GM19467 (cell line): Measurements from ENCODE around the gene CTDSPL.

Experiments
- ATAC-seq: cut with Tn5 transposase; IDR thresholded peaks from one replicate; pipeline ENCODE4 v1.9.1; 2021; ENCODE audit warnings: mild to moderate bottlenecking, moderate library complexity; ENCODE audit not compliant: unreplicated experiment

The CTDSPL gene

GRCh38 chr3:37997791-37998370 is 136.2 kb downstream of the CTDSPL start:
- ATAC-seq, result no peak

GRCh38 chr3:37999836-38000235 is 138.2 kb downstream of the CTDSPL start:
- no peak for ATAC-seq

DNA sequence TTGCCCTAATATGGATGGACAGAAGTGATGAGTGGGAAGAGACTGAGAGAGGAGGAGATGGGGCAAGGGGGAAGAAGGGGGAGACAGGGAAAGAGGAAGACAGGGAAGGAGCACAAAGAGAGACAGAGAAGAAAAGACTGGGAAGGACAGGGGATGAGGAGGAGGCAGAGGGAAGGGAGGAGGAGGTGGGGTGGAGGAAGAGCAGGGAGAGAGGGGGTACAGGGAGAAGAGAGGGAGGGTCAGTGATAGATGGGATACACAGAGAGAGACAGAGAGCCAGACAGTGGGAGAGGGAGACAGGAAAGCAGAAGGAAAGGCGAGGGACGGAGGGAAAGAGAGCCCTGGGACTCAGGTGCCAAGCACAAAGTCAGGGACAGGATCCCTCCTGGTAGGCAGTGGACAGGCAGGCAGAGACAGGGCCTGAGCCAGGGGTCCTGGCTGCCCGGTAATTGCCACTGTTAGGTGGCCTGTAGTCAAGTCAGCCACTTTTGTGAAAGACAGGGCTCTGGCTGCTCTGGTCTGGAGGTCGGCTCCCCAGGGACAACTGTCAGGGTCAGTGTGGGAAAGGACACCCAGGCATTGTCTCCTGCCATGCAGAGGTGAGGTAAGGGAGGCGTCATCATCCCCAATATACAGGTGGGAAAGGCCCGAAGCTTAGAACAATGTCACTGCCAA is 138.7 kb downstream of the CTDSPL start:
- ATAC-seq, result no peak

DNA sequence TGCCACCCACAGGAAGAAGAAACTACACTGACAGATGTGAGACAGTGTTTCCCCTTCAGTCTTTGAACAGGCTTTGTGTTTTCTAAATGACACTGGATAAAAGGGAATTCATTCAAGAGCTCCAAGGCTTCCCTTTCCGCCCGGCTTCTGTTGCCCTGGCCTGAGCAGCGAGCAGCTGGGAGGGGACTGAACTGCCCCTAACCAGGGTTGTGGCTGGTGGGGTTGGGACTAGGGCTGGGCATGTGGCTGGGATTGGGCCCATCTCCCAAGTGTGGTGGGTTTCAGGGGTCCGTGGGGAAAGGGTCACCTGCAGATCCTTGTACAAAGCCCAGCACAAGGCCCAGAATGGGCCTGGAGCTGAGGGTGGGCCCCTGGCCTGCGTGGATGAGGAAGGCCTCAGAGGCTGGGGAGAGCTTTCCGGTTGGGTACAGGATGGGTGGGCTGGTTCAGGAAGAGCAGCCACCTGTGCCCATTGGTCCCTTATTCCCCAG is 139.3 kb downstream of the CTDSPL start:
- no peak for ATAC-seq

GRCh38 chr3:38001456-38002081 is 139.9 kb downstream of the CTDSPL start:
- ATAC-seq, result no peak

GRCh38 chr3:38002291-38002876 is 140.7 kb downstream of the CTDSPL start:
- ATAC-seq, result no peak

GRCh38 chr3:38002940-38003339 is 141.3 kb downstream of the CTDSPL start:
- ATAC-seq, result no peak

- ATAC-seq, result no peak
These were observed 141.7 kb downstream of the CTDSPL start for GRCh38 chr3:38003371-38003816.

GRCh38 chr3:38003817-38004414 is 142.2 kb downstream of the CTDSPL start:
- ATAC-seq, result no peak

DNA sequence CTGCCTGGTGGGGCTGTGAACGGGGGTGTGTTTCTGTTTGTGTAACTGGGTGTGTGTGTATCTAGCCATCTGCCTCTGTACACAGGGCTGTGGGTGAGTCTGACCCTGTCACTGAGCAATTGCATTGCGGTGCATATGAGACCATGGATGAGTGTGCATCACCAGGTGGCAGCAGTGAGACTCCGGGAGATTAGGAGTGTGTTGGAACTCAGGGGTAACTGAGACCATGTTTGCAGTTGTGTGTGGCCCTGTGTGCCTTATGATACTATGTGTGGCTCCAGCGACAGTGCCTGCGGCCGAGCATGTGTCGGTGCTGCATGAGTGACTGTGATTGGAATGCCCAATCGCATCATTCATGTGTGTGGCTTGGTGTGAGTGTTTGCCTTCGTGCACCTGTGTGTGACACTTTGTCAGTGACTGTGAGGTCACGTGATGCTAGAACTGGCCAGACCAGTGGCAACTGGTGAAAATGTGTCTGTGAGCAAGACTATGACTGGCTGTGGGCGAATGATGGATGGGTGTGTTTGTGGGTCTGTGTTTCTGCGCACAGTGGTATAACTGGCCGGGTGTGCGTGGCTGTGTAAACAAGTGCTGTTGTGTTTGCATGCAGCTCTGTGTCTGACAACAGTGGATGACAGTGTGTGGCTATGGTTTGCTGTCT is 142.9 kb downstream of the CTDSPL start:
- ATAC-seq, result no peak

- ATAC-seq, result no peak
These were observed 143.7 kb downstream of the CTDSPL start for GRCh38 chr3:38005076-38006020.

- no peak for ATAC-seq
These were observed 144.4 kb downstream of the CTDSPL start for GRCh38 chr3:38006031-38006430.

GRCh38 chr3:38006445-38006995 is 144.8 kb downstream of the CTDSPL start:
- no peak for ATAC-seq

GRCh38 chr3:38007754-38008090 is 146.0 kb downstream of the CTDSPL start:
- ATAC-seq, result no peak

DNA sequence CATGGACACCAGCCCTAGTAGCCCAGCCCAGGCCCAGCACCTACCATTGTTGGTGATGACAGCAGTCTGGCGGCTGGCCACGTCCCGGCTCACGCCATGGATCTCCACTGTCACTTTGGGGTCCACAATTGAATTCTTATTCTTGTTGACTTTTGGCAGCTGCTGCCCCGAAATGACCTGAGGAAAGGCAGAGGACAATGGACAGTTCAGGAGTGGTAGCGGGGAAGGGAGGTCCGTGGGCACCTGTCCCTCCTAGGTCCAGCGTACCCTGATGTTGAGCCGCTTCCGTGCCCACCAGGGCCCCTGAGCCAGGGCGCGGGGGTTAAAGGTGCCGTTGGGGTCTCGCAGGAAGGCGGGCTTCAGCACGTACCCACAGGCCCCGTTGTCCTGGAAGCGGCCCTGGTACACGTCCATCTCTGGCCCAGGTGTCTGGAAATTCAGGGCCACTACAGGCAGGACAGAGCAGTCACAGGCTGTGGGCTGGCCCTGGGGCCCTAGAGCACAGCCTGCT is 146.6 kb downstream of the CTDSPL start:
- no peak for ATAC-seq

- ATAC-seq, result no peak
These were observed 147.4 kb downstream of the CTDSPL start for GRCh38 chr3:38008971-38009580.

- no peak for ATAC-seq
These were observed 148.3 kb downstream of the CTDSPL start for GRCh38 chr3:38009807-38010591.

DNA sequence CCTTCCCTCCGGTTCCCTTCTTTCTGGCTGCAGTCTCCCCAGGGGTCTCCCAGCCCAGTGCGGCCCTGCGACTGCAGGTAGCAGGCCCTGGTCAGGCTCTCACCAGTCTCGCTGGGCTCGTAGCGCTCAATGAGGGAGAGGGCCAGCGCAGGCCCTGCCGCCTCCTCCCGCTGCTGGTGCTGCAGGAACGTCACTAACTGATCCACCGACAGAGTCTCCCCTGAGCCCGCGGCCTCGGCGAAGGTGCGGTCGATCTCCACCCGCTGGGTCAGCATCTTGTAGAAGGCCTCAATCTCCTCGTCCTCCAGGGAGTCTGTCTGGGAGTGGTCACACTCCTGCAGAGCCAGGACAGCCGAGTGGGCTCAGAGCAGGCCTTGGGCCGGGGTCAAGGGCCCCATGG is 149.4 kb downstream of the CTDSPL start:
- ATAC-seq, result no peak
